HepG2 (cell line): ENCODE measurements around the gene STRN3. TPM values are rescaled to one million over a fixed set of nuclear protein-coding genes. Genes with fewer than 3 reads are reported as not detected.

ENCODE experiments used
- EED ChIP-seq: sonication (generic); formaldehyde crosslinking; IDR thresholded peaks from 2 replicates; pipeline ENCODE4 v1.5.0; 2020; ENCODE audit warnings: mild to moderate bottlenecking, missing genetic modification reagents
- NCOA2 ChIP-seq: sonication (generic); formaldehyde crosslinking; IDR thresholded peaks from 2 replicates; pipeline ENCODE4 v1.8.0; 2022; ENCODE audit warnings: inconsistent platforms
- STAT5B ChIP-seq: sonication (generic); formaldehyde crosslinking; IDR thresholded peaks from 2 replicates; pipeline ENCODE4 v1.4.0; 2020; ENCODE audit warnings: missing genetic modification reagents
- ZC3H13 ChIP-seq: sonication (generic); formaldehyde crosslinking; IDR thresholded peaks from 2 replicates; pipeline ENCODE4 v1.8.1; 2023; ENCODE audit warnings: mild to moderate bottlenecking, missing genetic modification reagents, moderate library complexity
- ZFAT ChIP-seq: sonication (generic); formaldehyde crosslinking; conservative IDR thresholded peaks from 2 replicates; pipeline ENCODE4 v1.8.1; 2023; ENCODE audit warnings: missing genetic modification reagents, inconsistent platforms
- ZNF124 ChIP-seq: sonication (generic); formaldehyde crosslinking; IDR thresholded peaks from 2 replicates; pipeline ENCODE4 v1.4.0; 2020; ENCODE audit warnings: missing genetic modification reagents
- ZNF317 ChIP-seq: sonication (generic); formaldehyde crosslinking; IDR thresholded peaks from 2 replicates; pipeline ENCODE4 v1.5.0; 2020; ENCODE audit warnings: mild to moderate bottlenecking, missing genetic modification reagents
- ZNF446 ChIP-seq: sonication (generic); formaldehyde crosslinking; IDR thresholded peaks from 2 replicates; pipeline ENCODE4 v1.5.0; 2020; ENCODE audit warnings: mild to moderate bottlenecking, missing genetic modification reagents
- ZNF556 ChIP-seq: sonication (generic); formaldehyde crosslinking; IDR thresholded peaks from 2 replicates; pipeline ENCODE4 v1.4.0; 2020; ENCODE audit warnings: mild to moderate bottlenecking, missing genetic modification reagents, borderline replicate concordance
- ZNF724P ChIP-seq: sonication (generic); formaldehyde crosslinking; IDR thresholded peaks from 2 replicates; pipeline ENCODE4 v1.8.0; 2022; ENCODE audit warnings: missing genetic modification reagents, borderline replicate concordance
- ZNF737 ChIP-seq: sonication (generic); formaldehyde crosslinking; IDR thresholded peaks from 2 replicates; pipeline ENCODE4 v1.5.0; 2020; ENCODE audit warnings: missing genetic modification reagents, mild to moderate bottlenecking, borderline replicate concordance
- ZNF792 ChIP-seq: IDR thresholded peaks from 2 replicates; pipeline ENCODE4 v1.6.1; 2016
- ZSCAN9 ChIP-seq: IDR thresholded peaks from 2 replicates; pipeline ENCODE4 v1.6.1; 2016; ENCODE audit warnings: borderline replicate concordance
- polyA plus RNA-seq, 8 experiments: library from polyadenylated mRNA; depleted of rRNA in 3 of 8; stranded (reverse) in 7 of 8; unstranded in 1 of 8; fragments of >200 nt; fragmentation: Illumina TruSeq in 4 of 8; extraction: Trizol in 4 of 8; gene quantifications; 2 replicates each; pipeline versions ENCODE4 v1.2.1 to v1.2.3, GENCODE V29; 2011 to 2016; ENCODE audit warnings: low read depth in 4 of 8, missing spikeins in 1 of 8, mixed read lengths in 1 of 8; ENCODE audit not compliant: insufficient read depth in 1 of 8
- total RNA-seq, 5 experiments: library from RNA; depleted of rRNA; stranded (reverse); fragments of >200 nt; fragmentation: Illumina TruSeq; extraction: Trizol; gene quantifications; 2 replicates each; pipeline ENCODE4 v1.2.3, GENCODE V29; 2016; ENCODE audit warnings: low read depth in 1 of 5
- TF ChIP-seq, protein P1 (sequence below): sonication (generic); formaldehyde crosslinking; IDR thresholded peaks from 2 replicates; pipeline ENCODE4 v1.4.0; 2020; ENCODE audit warnings: mild to moderate bottlenecking, low read depth, missing genetic modification reagents
- TF ChIP-seq, protein P2 (sequence below): IDR thresholded peaks from 2 replicates; pipeline ENCODE4 v1.6.1; 2016; ENCODE audit warnings: control low read depth
- TF ChIP-seq, protein P3 (sequence below), 2 experiments: fragments of 450-650 bp in 1 of 2; sonication (generic) in 1 of 2; formaldehyde crosslinking; IDR thresholded peaks; 2 replicates each; pipeline versions ENCODE4 v1.5.0 to v1.8.0; 2020 to 2022; ENCODE audit warnings: mild to moderate bottlenecking in 1 of 2, missing genetic modification reagents in 1 of 2
- TF ChIP-seq, protein P4 (sequence below): sonication (generic); formaldehyde crosslinking; IDR thresholded peaks from 2 replicates; pipeline ENCODE4 v1.9.0; 2021; ENCODE audit warnings: mild to moderate bottlenecking, missing genetic modification reagents
- TF ChIP-seq, protein P5 (sequence below): sonication (generic); formaldehyde crosslinking; IDR thresholded peaks from 2 replicates; pipeline ENCODE4 v1.8.0; 2022; ENCODE audit warnings: missing genetic modification reagents, mild to moderate bottlenecking, moderate library complexity, borderline replicate concordance

Gene STRN3
- total and polyA plus RNA-seq, 2 of the 13 experiments (the other 11 are each of a cell fraction or from before 2014, with no cell fraction given) = 49.4 to 123 TPM

DNA sequence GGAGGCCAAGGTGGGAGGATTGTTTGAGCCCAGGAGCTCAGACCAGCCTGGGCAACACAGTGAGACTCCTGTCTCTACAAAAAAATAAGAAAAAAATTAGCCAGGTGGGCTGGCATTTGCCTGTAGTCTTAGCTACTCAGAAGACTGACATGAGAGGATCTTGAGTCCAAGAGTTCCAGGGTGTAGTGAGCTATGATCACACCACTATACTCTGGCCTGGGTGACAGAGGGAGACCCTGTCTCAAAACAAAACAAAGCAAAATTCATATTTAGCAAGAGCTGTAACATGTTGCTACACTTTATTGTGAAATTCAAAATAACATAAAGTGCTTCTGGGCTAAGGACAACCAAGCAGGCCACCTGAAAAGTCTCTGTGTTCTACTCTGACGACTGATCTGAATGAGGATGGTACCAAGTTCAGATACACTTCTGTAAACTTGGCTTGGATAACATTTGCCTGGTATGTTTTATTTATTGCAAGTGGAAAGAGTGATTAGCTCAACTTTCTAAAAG lies 11.6 kb upstream of the STRN3 start (continued):
- TF ChIP-seq, protein P1, sequence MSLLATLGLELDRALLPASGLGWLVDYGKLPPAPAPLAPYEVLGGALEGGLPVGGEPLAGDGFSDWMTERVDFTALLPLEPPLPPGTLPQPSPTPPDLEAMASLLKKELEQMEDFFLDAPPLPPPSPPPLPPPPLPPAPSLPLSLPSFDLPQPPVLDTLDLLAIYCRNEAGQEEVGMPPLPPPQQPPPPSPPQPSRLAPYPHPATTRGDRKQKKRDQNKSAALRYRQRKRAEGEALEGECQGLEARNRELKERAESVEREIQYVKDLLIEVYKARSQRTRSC (CRISPR knock-in tag) = no peak
- TF ChIP-seq ZNF792 (CRISPR knock-in tag) (no peak), STAT5B (CRISPR knock-in tag) (no peak), NCOA2 (CRISPR knock-in tag) (peak; percentile 68), ZFAT (CRISPR knock-in tag) (0 out of 2 replicates have a peak, but pooled peaks have one; percentile 5), EED (CRISPR knock-in tag) (no peak), ZNF124 (no peak), ZSCAN9 (CRISPR knock-in tag) (no peak), ZNF556 (no peak), ZNF724P (no peak), ZNF737 (CRISPR knock-in tag) (no peak), ZC3H13 (CRISPR knock-in tag) (no peak), ZNF446 (no peak), ZNF317 (CRISPR knock-in tag) (no peak)
- TF ChIP-seq, protein P2, sequence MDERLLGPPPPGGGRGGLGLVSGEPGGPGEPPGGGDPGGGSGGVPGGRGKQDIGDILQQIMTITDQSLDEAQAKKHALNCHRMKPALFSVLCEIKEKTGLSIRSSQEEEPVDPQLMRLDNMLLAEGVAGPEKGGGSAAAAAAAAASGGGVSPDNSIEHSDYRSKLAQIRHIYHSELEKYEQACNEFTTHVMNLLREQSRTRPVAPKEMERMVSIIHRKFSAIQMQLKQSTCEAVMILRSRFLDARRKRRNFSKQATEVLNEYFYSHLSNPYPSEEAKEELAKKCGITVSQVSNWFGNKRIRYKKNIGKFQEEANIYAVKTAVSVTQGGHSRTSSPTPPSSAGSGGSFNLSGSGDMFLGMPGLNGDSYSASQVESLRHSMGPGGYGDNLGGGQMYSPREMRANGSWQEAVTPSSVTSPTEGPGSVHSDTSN (CRISPR knock-in tag) = no peak
- TF ChIP-seq, protein P3, sequence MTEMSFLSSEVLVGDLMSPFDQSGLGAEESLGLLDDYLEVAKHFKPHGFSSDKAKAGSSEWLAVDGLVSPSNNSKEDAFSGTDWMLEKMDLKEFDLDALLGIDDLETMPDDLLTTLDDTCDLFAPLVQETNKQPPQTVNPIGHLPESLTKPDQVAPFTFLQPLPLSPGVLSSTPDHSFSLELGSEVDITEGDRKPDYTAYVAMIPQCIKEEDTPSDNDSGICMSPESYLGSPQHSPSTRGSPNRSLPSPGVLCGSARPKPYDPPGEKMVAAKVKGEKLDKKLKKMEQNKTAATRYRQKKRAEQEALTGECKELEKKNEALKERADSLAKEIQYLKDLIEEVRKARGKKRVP (CRISPR knock-in tag; IDR thresholded peaks at IDR 0.05) = peak in 1 of 2 experiments; percentile 95; a peak in 2 of 4 replicates
- TF ChIP-seq, protein P4, sequence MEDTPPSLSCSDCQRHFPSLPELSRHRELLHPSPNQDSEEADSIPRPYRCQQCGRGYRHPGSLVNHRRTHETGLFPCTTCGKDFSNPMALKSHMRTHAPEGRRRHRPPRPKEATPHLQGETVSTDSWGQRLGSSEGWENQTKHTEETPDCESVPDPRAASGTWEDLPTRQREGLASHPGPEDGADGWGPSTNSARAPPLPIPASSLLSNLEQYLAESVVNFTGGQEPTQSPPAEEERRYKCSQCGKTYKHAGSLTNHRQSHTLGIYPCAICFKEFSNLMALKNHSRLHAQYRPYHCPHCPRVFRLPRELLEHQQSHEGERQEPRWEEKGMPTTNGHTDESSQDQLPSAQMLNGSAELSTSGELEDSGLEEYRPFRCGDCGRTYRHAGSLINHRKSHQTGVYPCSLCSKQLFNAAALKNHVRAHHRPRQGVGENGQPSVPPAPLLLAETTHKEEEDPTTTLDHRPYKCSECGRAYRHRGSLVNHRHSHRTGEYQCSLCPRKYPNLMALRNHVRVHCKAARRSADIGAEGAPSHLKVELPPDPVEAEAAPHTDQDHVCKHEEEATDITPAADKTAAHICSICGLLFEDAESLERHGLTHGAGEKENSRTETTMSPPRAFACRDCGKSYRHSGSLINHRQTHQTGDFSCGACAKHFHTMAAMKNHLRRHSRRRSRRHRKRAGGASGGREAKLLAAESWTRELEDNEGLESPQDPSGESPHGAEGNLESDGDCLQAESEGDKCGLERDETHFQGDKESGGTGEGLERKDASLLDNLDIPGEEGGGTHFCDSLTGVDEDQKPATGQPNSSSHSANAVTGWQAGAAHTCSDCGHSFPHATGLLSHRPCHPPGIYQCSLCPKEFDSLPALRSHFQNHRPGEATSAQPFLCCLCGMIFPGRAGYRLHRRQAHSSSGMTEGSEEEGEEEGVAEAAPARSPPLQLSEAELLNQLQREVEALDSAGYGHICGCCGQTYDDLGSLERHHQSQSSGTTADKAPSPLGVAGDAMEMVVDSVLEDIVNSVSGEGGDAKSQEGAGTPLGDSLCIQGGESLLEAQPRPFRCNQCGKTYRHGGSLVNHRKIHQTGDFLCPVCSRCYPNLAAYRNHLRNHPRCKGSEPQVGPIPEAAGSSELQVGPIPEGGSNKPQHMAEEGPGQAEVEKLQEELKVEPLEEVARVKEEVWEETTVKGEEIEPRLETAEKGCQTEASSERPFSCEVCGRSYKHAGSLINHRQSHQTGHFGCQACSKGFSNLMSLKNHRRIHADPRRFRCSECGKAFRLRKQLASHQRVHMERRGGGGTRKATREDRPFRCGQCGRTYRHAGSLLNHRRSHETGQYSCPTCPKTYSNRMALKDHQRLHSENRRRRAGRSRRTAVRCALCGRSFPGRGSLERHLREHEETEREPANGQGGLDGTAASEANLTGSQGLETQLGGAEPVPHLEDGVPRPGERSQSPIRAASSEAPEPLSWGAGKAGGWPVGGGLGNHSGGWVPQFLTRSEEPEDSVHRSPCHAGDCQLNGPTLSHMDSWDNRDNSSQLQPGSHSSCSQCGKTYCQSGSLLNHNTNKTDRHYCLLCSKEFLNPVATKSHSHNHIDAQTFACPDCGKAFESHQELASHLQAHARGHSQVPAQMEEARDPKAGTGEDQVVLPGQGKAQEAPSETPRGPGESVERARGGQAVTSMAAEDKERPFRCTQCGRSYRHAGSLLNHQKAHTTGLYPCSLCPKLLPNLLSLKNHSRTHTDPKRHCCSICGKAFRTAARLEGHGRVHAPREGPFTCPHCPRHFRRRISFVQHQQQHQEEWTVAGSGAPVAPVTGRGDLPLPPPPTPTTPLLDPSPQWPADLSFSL = no peak
- TF ChIP-seq, protein P5, sequence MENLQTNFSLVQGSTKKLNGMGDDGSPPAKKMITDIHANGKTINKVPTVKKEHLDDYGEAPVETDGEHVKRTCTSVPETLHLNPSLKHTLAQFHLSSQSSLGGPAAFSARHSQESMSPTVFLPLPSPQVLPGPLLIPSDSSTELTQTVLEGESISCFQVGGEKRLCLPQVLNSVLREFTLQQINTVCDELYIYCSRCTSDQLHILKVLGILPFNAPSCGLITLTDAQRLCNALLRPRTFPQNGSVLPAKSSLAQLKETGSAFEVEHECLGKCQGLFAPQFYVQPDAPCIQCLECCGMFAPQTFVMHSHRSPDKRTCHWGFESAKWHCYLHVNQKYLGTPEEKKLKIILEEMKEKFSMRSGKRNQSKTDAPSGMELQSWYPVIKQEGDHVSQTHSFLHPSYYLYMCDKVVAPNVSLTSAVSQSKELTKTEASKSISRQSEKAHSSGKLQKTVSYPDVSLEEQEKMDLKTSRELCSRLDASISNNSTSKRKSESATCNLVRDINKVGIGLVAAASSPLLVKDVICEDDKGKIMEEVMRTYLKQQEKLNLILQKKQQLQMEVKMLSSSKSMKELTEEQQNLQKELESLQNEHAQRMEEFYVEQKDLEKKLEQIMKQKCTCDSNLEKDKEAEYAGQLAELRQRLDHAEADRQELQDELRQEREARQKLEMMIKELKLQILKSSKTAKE (CRISPR knock-in tag) = no peak
